ENCODE data around the gene CHST1. TPM values are rescaled to one million over a fixed set of nuclear protein-coding genes. Genes with fewer than 3 reads are reported as not detected.

The CHST1 gene
- polyA plus RNA-seq, 2 of the 4 experiments (the other 2 are of a cell fraction) = 0.40 to 0.89 TPM

- ChIA-PET POLR2A (no interaction called here), CTCF (interaction anchor here (1.4 to 2.7 kb wide), 2 partner anchors 16 to 22 kb away, joined by 4 to 14 read pairs; no protein-coding TSS in a partner anchor)
- no peak for FAIRE-seq
- H3K9me3 ChIP-seq = peaks cover 14% of the 10 kb centered on the region
- no peak overlapping the region for H3K4me3 ChIP-seq
- H3K4me1 ChIP-seq = no peaks in the 10 kb centered on the region
- no peak overlapping the region for H3K27ac ChIP-seq
- TF ChIP-seq KDM5A (IDR thresholded peaks at IDR 0.05) = no peak
- TF ChIP-seq MAFK (IDR thresholded peaks at IDR 0.05; ENCODE audit: partially characterized antibody) = no peak
- TF ChIP-seq PHF8 (IDR thresholded peaks at IDR 0.05; ENCODE audit: borderline replicate concordance, low read depth) = no peak
- TF ChIP-seq HOXA7 (CRISPR knock-in tag; IDR thresholded peaks at IDR 0.05) = no peak
- TF ChIP-seq NPAS2 (CRISPR knock-in tag; IDR thresholded peaks at IDR 0.05; ENCODE audit: borderline replicate concordance) = no peak
- no peak for TF ChIP-seq CBX8 (IDR thresholded peaks at IDR 0.05)
- no peak for TF ChIP-seq HMGXB4 (CRISPR knock-in tag; IDR thresholded peaks at IDR 0.05; ENCODE audit: borderline replicate concordance)
- TF ChIP-seq ELK1 (IDR thresholded peaks at IDR 0.05; ENCODE audit: low read depth, low read length) = no peak
- TF ChIP-seq BHLHE40 (IDR thresholded peaks at IDR 0.05; ENCODE audit: low read depth, low read length) = no peak
- TF ChIP-seq CTCF (IDR thresholded peaks at IDR 0.05) = no peak
- TF ChIP-seq ZFP36 (IDR thresholded peaks at IDR 0.05; ENCODE audit: borderline replicate concordance, partially characterized antibody) = no peak
- no peak for TF ChIP-seq MYC (IDR thresholded peaks at IDR 0.05; ENCODE audit: borderline replicate concordance, low read length)
- no peak for TF ChIP-seq BCL3 (IDR thresholded peaks at IDR 0.05)
- TF ChIP-seq JUN (IDR thresholded peaks at IDR 0.05) = no peak
- TF ChIP-seq POLR2AphosphoS2 (conservative IDR thresholded peaks at IDR 0.05; ENCODE audit: low read length) = no peak
- WGBS (ENCODE audit: missing lambda C conversion rate) = 13% methylated on average over 2 of the region's 2 CpGs
- H3K4me2 ChIP-seq = no peak overlapping the region
- no peak for DNase-seq (ENCODE audit: low read depth in 1 of 2, low spot score in 1 of 2)
- ATAC-seq = no peak
Measured at GRCh38 chr11:45638051-45638450, 27.4 kb downstream of the CHST1 start.

- Histone ChIP-seq H3K4me2 (no peak overlapping the region), H3K4me1 (no peaks in the 10 kb centered on the region), H3K4me3 (no peak overlapping the region), H3K27ac (no peak overlapping the region), H3K9me3 (peaks cover 14% of the 10 kb centered on the region)
- no peak for FAIRE-seq
- CTCF ChIA-PET = interaction anchor here (2.7 kb wide), 1 partner anchor 19 kb away, joined by 14 read pairs; no protein-coding TSS in a partner anchor
- TF ChIP-seq SMC3 (IDR thresholded peaks at IDR 0.05) (no peak), HOXB13 (CRISPR knock-in tag; IDR thresholded peaks at IDR 0.05; ENCODE audit: low read depth) (no peak), NFE2L2 (conservative IDR thresholded peaks at IDR 0.05; ENCODE audit: low read length) (no peak), JUNB (IDR thresholded peaks at IDR 0.05) (no peak), E2F6 (IDR thresholded peaks at IDR 0.05; ENCODE audit: borderline replicate concordance, low read depth) (no peak), NR3C1 (IDR thresholded peaks at IDR 0.05) (no peak), RAD21 (conservative IDR thresholded peaks at IDR 0.05 in 1 of 2, IDR thresholded peaks at IDR 0.05 in 1 of 2) (no peak), HOXB5 (CRISPR knock-in tag; IDR thresholded peaks at IDR 0.05) (no peak), NPAS2 (CRISPR knock-in tag; IDR thresholded peaks at IDR 0.05; ENCODE audit: borderline replicate concordance) (no peak), POLR2A (IDR thresholded peaks at IDR 0.05; ENCODE audit: low read length) (no peak), CEBPB (IDR thresholded peaks at IDR 0.05) (no peak), MAX (IDR thresholded peaks at IDR 0.05) (no peak), CHD2 (IDR thresholded peaks at IDR 0.05; ENCODE audit: low read length, partially characterized antibody) (no peak), SREBF2 (IDR thresholded peaks at IDR 0.05) (no peak)
- 0% methylated on average over 1 of the region's 1 CpG for WGBS (ENCODE audit: missing lambda C conversion rate)
- POLR2A ChIA-PET = no interaction called here
- ATAC-seq = no peak
- DNase-seq (ENCODE audit: low read depth in 1 of 2, low spot score in 1 of 2) = no peak
Measured at GRCh38 chr11:45635907-45636306, 29.5 kb downstream of the CHST1 start.
